Thyroid gland (tissue), 4 donors: ENCODE measurements around the gene CLMN.

Experiments used
- POLR2A ChIP-seq, 2 donors: fragments of 450-650 bp; IDR thresholded peaks; one replicate each; pipeline ENCODE4 v1.6.1; 2017; ENCODE audit warnings: antibody characterized with exemption in 2 of 2, mild to moderate bottlenecking in 2 of 2, moderate library complexity in 1 of 2
- TF ChIP-seq, protein P1 (sequence below), 6 experiments: fragments of 200-600 bp in 3 of 6; fragments of 450-650 bp in 3 of 6; sonication (generic) in 3 of 6; IDR thresholded peaks; one replicate each; pipeline ENCODE4 v1.5.1; 2016 to 2019; ENCODE audit warnings: antibody characterized with exemption in 6 of 6, mild to moderate bottlenecking in 2 of 6, inconsistent platforms in 1 of 6, moderate library complexity in 1 of 6

DNA sequence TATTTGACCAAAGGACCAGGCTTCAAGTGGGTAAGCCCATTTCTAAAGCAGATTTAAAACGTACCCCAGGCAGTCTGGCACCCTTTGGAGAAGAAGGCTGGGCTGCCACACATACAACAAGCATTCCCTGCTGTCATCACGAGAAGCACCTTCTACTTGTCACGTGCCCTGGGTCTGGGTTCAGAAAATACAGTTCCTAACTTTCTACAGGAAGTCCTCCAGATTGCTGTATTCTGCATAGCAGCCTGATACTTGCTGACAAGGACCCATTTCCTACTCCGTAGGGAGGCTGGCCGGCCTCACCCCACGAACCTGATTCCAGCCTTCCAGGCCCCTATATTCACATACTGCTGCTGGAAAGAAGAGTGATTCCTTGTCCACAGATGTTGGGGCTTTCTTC is 7.4 kb downstream of the CLMN start:
- TF ChIP-seq, protein P1, sequence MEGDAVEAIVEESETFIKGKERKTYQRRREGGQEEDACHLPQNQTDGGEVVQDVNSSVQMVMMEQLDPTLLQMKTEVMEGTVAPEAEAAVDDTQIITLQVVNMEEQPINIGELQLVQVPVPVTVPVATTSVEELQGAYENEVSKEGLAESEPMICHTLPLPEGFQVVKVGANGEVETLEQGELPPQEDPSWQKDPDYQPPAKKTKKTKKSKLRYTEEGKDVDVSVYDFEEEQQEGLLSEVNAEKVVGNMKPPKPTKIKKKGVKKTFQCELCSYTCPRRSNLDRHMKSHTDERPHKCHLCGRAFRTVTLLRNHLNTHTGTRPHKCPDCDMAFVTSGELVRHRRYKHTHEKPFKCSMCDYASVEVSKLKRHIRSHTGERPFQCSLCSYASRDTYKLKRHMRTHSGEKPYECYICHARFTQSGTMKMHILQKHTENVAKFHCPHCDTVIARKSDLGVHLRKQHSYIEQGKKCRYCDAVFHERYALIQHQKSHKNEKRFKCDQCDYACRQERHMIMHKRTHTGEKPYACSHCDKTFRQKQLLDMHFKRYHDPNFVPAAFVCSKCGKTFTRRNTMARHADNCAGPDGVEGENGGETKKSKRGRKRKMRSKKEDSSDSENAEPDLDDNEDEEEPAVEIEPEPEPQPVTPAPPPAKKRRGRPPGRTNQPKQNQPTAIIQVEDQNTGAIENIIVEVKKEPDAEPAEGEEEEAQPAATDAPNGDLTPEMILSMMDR (IDR thresholded peaks at IDR 0.05): no peak
- no peak for TF ChIP-seq POLR2A (IDR thresholded peaks at IDR 0.05)
